Fibroblast of lung (primary cell): ENCODE data around the gene C1QC. TPM values are rescaled to one million over a fixed set of nuclear protein-coding genes. Genes with fewer than 3 reads are reported as not detected.
"Not testable (repeated sequence)": the region's sequence is repeated elsewhere in the genome, so short reads cannot be mapped to it uniquely, and the experiment has no call there.

Experiments used
- DNase-seq, 2 donors: peaks; one replicate each; pipeline versions ENCODE4 v3.0.0 to v3.0.0-alpha.2; 2010; ENCODE audit warnings: low read depth in 2 of 2
- H2AFZ ChIP-seq: 2 replicates; pipeline ENCODE4 v1.5.1; 2012; ENCODE audit warnings: low read length, control low read depth, inconsistent platforms
- H3K27ac ChIP-seq: 2 replicates; pipeline ENCODE4 v1.5.1; 2011; ENCODE audit warnings: low read length, control low read depth; ENCODE audit not compliant: insufficient read depth
- H3K27me3 ChIP-seq: 2 replicates; pipeline ENCODE4 v1.5.1; 2011; ENCODE audit warnings: mild to moderate bottlenecking, low read length; ENCODE audit not compliant: control insufficient read depth, insufficient read depth
- H3K36me3 ChIP-seq: 2 replicates; pipeline ENCODE4 v1.5.1; 2011; ENCODE audit warnings: low read length; ENCODE audit not compliant: control insufficient read depth, insufficient read depth
- H3K4me1 ChIP-seq: 2 replicates; pipeline ENCODE4 v1.5.1; 2011; ENCODE audit warnings: low read length; ENCODE audit not compliant: control insufficient read depth, insufficient read depth; ENCODE audit errors: extremely low read depth
- H3K4me2 ChIP-seq: 2 replicates; pipeline ENCODE4 v1.5.1; 2011; ENCODE audit warnings: low read length, control low read depth; ENCODE audit not compliant: insufficient read depth; ENCODE audit errors: extremely low read depth
- H3K4me3 ChIP-seq, 4 experiments: fragments of 200-600 bp in 1 of 4; sonication (generic) in 1 of 4; replicated peaks in 1 of 4; 2 replicates each; pipeline ENCODE4 v1.5.1; 2011 to 2016; ENCODE audit warnings: low read length in 4 of 4, low read depth in 3 of 4, mild to moderate bottlenecking in 3 of 4, control low read depth in 2 of 4, inconsistent platforms in 1 of 4, mixed read lengths in 1 of 4; ENCODE audit not compliant: insufficient read depth in 1 of 4; ENCODE audit errors: control extremely low read depth in 1 of 4
- H3K79me2 ChIP-seq: 2 replicates; pipeline ENCODE4 v1.5.1; 2012; ENCODE audit warnings: mild to moderate bottlenecking, low read length, inconsistent platforms; ENCODE audit not compliant: control insufficient read depth, insufficient read depth
- H3K9ac ChIP-seq: 2 replicates; pipeline ENCODE4 v1.5.1; 2011; ENCODE audit warnings: mild to moderate bottlenecking, low read length, control low read depth; ENCODE audit not compliant: insufficient read depth
- H3K9me3 ChIP-seq: 2 replicates; pipeline ENCODE4 v1.5.1; 2012; ENCODE audit warnings: low read depth, low read length; ENCODE audit not compliant: control insufficient read depth, insufficient read depth
- H4K20me1 ChIP-seq: 2 replicates; pipeline ENCODE4 v1.5.1; 2011; ENCODE audit warnings: low read length; ENCODE audit not compliant: control insufficient read depth, insufficient read depth; ENCODE audit errors: extremely low read depth
- CTCF ChIP-seq, 2 donors: IDR thresholded peaks in 1 of 2; conservative IDR thresholded peaks in 1 of 2; 1 replicate in 1 of 2; 2 replicates in 1 of 2; pipeline ENCODE4 v1.5.1; 2011 to 2012; ENCODE audit warnings: low read length in 2 of 2, control low read depth in 1 of 2, inconsistent platforms in 1 of 2, low read depth in 1 of 2, mild to moderate bottlenecking in 1 of 2
- EZH2 ChIP-seq: IDR thresholded peaks from 2 replicates; pipeline ENCODE4 v1.5.1; 2012; ENCODE audit warnings: low read length, control low read depth, mild to moderate bottlenecking; ENCODE audit errors: missing control alignments
- polyA plus RNA-seq, 2 donors: library from polyadenylated mRNA; depleted of rRNA in 1 of 2; stranded (reverse) in 1 of 2; unstranded in 1 of 2; fragments of >200 nt; gene quantifications; 2 replicates each; pipeline ENCODE4 v1.2.1, GENCODE V29; 2011 to 2012; ENCODE audit warnings: missing spikeins in 1 of 2
- total RNA-seq: library from RNA; depleted of rRNA; stranded (reverse); fragments of >200 nt; gene quantifications from 2 replicates; pipeline ENCODE4 v1.2.1, GENCODE V29; 2014

Gene C1QC
- total and polyA plus RNA-seq, 2 donors (not counting 1 experiment from before 2014, with no cell fraction given) = not detected

- Histone ChIP-seq H3K27ac (no peak overlapping the region), H3K4me3 (no peak overlapping the region), H3K36me3 (no peaks in the 10 kb centered on the region), H3K27me3 (peaks cover 33% of the 10 kb centered on the region), H4K20me1 (no peaks in the 10 kb centered on the region), H3K79me2 (no peaks in the 10 kb centered on the region), H2AFZ (no peak overlapping the region), H3K4me1 (no peaks in the 10 kb centered on the region), H3K9ac (no peak overlapping the region), H3K9me3 (no peaks in the 10 kb centered on the region), H3K4me2 (no peak overlapping the region)
- TF ChIP-seq EZH2 (no peak), CTCF (conservative IDR thresholded peaks at IDR 0.05 in 1 of 2, IDR thresholded peaks at IDR 0.05 in 1 of 2; ENCODE audit: low read depth in 1 of 2, low read length in 2 of 2) (no peak)
- DNase-seq = no peak
These were observed 28.6 kb downstream of the C1QC start for GRCh38 chr1:22671999-22672398.

GRCh38 chr1:22673486-22674409 lies 30.3 kb downstream of the C1QC start:
- Histone ChIP-seq H3K79me2 (no peaks in the 10 kb centered on the region), H3K9ac (no peak overlapping the region)

GRCh38 chr1:22674410-22674749 lies 30.9 kb downstream of the C1QC start:
- no peaks in the 10 kb centered on the region for H4K20me1 ChIP-seq
- H3K4me3 ChIP-seq = no peak overlapping the region
- no peaks in the 10 kb centered on the region for H3K36me3 ChIP-seq
- no peak for TF ChIP-seq CTCF (conservative IDR thresholded peaks at IDR 0.05 in 1 of 2, IDR thresholded peaks at IDR 0.05 in 1 of 2; ENCODE audit: low read depth in 1 of 2, low read length in 2 of 2)
- TF ChIP-seq EZH2 = no peak
- no peak overlapping the region for H3K9ac ChIP-seq
- no peaks in the 10 kb centered on the region for H3K4me1 ChIP-seq
- H3K9me3 ChIP-seq = no peaks in the 10 kb centered on the region
- DNase-seq = no peak
- no peak overlapping the region for H3K4me2 ChIP-seq
- H3K27me3 ChIP-seq = peaks cover 28% of the 10 kb centered on the region
- H3K79me2 ChIP-seq = no peaks in the 10 kb centered on the region
- H2AFZ ChIP-seq = no peak overlapping the region
- H3K27ac ChIP-seq = no peak overlapping the region

More at GRCh38 chr1:22673486-22674409, 30.3 kb downstream of the C1QC start:
- H4K20me1 ChIP-seq = no peaks in the 10 kb centered on the region
- H3K4me1 ChIP-seq = no peaks in the 10 kb centered on the region
- H3K27ac ChIP-seq = no peak overlapping the region
- no peak overlapping the region for H3K4me3 ChIP-seq
- no peak overlapping the region for H2AFZ ChIP-seq
- no peak overlapping the region for H3K4me2 ChIP-seq
- TF ChIP-seq EZH2 (no peak), CTCF (conservative IDR thresholded peaks at IDR 0.05 in 1 of 2, IDR thresholded peaks at IDR 0.05 in 1 of 2; ENCODE audit: low read depth in 1 of 2, low read length in 2 of 2) (peak; percentile 80 to 86)
- H3K27me3 ChIP-seq = peaks cover 28% of the 10 kb centered on the region
- no peaks in the 10 kb centered on the region for H3K9me3 ChIP-seq
- DNase-seq = peak; percentile 49 to 70
- H3K36me3 ChIP-seq = no peaks in the 10 kb centered on the region

- peaks cover 21% of the 10 kb centered on the region for H3K27me3 ChIP-seq
- not testable (repeated sequence) for H3K4me1 ChIP-seq, H3K27ac ChIP-seq, H3K79me2 ChIP-seq, H3K4me3 ChIP-seq, DNase-seq, H2AFZ ChIP-seq, H3K4me2 ChIP-seq, H3K9ac ChIP-seq, H3K9me3 ChIP-seq, H3K36me3 ChIP-seq, H4K20me1 ChIP-seq
These were observed 32.7 kb downstream of the C1QC start for GRCh38 chr1:22676151-22676550.
